ENCODE measurements around the gene WBP1.
"Not testable (repeated sequence)": the region's sequence is repeated elsewhere in the genome, so short reads cannot be mapped to it uniquely, and the experiment has no call there.

Gene WBP1

DNA sequence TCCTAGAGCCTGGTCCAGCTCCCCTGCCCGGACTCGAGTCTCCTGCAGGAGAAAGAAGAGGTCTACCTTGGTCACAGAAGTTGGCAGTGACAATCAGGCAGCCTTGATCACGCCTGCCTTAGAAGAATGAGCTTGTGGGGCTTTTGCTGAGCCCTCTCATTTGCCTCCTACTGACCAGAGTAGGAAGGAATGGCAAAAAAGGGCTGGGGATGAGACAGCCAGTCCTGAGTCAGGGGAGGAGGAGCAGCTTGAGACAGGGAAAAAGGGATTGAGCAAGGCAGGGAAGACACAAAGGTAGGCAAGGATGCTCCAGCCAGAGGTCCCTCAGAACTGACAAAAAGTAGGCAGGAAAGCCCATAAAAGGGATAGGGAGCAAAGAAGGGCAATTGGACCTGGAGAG lies 30.7 kb upstream of the WBP1 start:
- no peak for DNase-seq (ENCODE audit: low spot score)

GRCh38 chr2:74428675-74429074 lies 29.6 kb upstream of the WBP1 start:
- DNase-seq (ENCODE audit: low spot score), result no peak

DNA sequence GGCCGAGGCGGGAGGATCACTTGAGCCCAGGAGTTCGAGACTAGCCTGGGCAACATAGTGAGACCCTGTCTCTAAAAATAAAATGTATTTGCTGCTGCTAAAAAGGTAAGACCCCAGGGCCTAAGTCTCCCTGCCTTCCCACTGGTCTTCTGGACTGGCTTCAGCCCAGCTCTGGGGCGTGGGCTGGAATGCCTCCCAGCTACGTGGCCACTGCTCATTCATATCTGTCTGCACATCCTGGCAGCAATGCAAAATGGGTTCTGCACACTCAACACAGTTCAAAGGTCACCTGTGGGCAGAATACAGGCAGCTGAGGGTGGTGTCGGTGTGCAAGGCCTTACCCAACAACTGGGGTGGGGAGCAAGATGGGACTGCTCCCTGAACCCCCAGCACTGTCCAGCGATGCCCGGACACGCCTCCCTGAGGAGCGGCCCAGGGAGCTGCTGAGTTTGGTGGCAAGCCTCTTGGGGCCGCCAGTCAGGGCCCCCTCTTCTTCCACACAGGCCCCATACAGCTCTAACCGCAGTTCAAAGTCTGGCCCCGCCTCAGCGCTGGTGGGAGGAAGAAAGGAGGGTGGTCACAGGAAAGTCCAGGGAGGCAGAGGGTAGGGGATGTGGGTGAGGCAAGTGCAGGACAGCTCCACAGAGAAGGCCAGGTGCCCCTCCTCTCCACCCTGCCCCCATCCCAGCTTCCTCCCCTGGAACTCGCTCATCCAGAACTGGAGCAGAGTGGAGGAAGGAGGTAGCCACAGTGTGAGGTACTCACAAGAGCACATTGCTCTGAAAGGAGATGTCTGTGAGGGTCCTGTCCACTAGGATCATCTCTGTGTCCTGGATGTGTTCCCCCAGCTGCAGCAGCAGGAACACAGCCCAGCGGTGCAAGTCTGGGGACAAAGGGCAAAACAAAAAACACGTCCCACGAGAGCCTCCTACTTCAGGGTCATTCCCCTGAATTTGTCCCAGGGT lies 28.5 kb upstream of the WBP1 start:
- no peak for DNase-seq (ENCODE audit: low spot score)

- no peak for DNase-seq (ENCODE audit: low spot score)
Observed at GRCh38 chr2:74430502-74430901, 27.7 kb upstream of the WBP1 start.

- DNase-seq (ENCODE audit: low spot score), result no peak
Observed at GRCh38 chr2:74436111-74436805, 22.0 kb upstream of the WBP1 start.

GRCh38 chr2:74436848-74437695 lies 21.2 kb upstream of the WBP1 start:
- DNase-seq (ENCODE audit: low spot score), result no peak

DNA sequence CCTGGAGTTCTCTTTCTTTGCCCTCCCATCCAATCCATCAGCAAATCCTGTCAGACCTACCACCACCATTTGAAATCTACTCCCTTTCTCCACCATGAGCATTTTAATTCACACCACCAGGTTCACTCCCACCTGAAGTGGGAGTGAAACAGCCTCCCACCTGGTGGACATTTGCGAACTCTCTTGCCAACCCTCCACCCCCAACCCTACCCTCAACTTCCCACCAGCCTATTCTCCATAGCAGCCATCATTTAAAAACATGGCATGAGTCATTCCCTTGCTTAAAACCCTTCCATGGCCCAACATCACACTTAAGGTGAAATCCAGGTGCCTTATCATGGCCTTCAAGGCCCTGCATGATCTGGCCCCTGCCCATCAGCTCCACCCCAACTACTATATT lies 20.0 kb upstream of the WBP1 start:
- DNase-seq (ENCODE audit: low spot score), result no peak

DNA sequence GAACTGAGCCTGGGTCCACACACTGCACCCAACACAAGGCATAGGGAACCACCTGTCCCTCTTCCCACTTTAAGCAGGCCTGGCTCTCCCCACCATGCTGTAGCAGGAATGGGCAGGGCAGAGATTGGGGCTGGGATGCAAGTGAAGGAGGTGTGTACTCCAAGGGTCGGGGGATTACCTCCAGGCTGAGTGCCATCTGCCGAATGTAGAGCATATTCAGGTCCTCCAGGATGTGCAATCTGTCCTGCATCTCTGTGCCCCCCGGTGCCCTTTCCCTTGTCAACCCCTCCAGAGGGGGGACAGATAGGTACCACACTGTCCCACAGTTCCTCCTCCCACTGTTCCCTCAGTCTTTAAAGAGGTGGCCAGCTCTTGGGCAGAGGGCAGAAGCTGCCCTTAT lies 18.9 kb upstream of the WBP1 start:
- DNase-seq (ENCODE audit: low spot score), result no peak

DNA sequence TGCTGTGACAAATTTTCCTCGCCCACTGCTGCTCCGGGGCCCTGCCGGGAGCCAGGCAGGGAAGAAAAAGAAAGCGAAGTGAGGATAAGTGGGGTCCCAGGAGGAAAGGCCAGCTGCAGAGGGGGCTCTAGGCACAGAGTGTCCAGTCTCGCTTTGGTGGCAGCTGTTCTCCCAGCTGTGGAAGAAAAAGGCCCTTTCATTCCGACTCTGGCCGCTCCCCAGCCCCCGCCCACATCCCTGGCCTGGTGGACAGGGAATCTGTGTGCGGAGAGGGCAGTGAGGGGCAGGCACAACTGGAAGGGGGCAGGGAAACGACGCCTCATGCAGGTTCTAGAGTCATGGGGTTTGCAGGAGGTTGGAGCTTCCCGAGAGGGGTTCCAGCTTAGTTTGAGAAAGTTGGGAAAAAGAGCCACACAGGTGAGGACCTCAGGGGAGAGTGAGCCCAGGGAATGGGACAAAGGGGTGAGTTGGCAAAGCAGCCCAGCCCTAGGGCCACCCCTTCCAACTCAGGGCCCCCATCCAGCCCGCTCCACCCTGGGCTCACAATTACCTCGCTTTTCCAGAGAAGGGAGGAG lies 18.3 kb upstream of the WBP1 start:
- DNase-seq (ENCODE audit: low spot score), result peak; percentile 88

- DNase-seq (ENCODE audit: low spot score), result peak; percentile 99
Observed at GRCh38 chr2:74440378-74441169, 17.7 kb upstream of the WBP1 start.

DNA sequence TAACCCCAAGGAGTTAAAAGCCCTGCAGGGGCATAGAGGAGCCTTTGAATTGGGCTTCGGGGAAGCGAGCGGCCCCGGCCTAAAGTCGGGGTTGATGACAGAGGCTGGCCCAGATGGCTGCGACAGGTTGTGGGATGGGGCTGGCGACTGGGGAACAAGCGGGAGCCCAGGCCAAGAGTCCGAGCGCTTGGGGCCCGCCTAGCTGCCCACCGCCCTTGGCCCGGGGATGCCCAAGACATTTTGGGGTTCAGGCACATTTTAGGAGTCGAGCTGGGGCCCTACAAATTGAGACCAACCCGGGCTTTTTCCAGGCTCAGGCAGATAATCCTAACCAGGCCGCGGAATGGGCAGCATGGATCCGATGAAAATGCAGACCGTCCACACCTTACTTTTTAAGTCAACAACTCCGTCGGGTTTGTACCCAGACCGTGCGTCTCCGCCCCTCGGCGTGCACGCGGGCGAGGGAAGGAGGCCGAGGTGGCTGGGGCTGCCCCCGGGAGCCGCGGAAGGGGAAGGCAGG lies 17.0 kb upstream of the WBP1 start:
- no peak for DNase-seq (ENCODE audit: low spot score)

DNA sequence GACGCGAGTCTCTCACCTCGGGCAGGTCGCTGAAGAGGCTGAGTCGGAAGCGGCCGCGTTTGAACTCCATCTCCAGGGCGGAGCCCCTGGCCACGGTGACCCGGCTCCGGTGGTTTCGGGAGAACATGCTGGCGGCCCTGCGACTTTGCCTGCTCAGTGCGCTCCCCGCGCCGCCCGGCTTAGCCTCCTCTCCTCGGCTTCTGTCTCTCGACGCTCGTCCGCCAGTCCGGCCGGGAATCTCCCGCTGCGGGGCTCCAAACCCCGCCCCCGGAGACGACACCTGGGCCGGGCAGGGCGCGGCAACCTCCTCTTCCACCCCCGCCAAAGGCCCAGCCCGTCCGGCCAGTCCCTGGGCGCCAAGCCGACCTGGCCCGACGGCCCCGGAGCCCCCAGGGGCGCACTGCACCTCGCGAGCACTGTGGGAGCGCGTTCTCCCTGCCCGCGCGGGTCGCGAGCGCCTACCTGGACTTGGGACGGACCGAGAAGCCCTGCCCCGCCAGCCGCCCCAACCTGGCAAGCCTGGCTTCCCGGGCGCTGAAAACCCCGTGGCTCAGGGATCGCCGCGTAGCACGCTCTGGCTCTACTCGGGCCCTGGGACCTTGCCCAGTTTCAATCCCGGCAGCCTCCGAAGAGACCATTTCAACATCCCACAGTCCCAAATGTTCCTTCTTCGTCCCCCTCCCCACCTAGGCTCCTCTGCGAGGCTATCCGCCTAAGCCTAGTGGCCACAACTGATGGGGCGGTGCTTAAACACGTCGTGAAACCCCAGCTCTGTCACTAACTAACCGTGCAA lies 16.4 kb upstream of the WBP1 start, which contains the start of gene RTKN:
RTKN (minus strand) TSS at position 248 of the 793 bp plus-strand sequence; CDS start at position 127, 121 bp downstream.
- DNase-seq (ENCODE audit: low spot score), result no peak

- DNase-seq (ENCODE audit: low spot score), result not testable (repeated sequence)
Observed at GRCh38 chr2:74442483-74443297, 15.5 kb upstream of the WBP1 start.

DNA sequence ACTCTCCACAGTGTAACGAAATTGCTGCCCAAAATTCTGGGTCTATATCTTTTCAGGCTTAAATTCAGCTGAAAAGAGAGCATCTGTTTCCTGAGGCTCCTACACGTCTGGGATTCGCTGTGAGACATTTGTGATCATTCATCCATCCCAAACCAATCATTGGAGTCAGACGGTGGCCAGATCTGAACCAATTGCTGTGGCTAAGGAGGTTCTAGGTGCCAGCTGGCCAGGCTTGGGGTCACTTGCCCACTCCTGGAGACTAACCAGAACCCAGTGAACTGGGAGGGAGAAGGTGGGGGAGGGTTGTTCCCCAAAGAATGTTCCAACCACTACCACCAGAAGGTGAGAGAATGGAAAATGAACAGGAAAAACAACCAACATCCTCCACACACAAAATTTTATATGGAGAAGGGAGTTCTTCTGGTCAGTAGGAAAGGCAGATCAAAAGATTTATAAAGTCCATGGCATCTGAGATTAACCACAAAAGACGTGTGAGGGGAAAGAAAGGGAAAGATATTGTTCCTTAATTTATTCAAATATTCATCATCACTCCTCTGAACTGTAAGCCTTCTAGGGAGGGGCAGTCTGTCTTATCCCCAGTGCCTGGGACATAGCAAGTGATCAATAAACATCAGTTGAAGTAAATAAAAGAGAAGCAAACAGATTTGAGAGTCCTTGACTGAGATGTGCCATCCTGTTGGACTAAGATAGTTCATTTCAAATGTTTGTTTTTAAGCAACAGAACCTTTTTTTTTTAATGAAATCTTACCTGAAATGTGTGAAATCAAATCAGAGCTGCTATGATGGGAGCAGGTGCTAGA lies 13.5 kb upstream of the WBP1 start:
- no peak for DNase-seq (ENCODE audit: low spot score)

DNA sequence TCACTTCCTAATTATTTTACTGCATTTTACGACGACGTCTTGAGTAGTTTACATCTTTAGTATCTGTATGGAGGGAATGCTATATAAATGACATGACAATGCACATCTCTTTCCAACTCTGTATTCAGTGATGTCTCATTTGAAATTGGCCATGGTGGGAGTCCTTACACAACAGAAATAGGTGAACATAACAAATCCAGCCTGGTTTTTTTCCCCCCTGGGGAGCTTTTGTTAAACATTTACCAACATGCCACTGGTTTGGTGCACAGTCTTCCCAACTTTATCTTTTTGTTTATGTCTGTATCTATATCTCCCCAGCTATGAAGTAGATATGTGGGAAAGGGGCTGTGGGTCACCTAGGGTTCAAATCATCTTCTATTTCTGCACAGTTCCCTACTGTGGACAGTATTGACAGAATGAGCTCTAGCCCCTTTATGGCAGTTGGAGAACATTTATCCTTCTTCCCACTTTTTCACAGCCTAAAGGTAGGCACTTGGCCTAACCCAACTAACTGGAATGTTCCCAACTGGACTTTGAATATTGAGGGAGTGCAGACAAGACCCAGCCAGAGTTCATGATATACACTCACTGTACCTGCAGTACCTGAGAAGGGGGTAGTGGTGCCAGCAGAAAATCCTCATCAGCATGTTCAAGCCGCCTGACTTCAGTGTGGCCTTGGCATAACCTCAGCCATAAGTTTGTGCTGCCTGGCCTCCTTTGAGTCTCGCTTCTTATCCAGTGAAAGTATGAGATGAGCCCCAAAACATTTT lies 10.8 kb upstream of the WBP1 start:
- DNase-seq (ENCODE audit: low spot score), result no peak

DNA sequence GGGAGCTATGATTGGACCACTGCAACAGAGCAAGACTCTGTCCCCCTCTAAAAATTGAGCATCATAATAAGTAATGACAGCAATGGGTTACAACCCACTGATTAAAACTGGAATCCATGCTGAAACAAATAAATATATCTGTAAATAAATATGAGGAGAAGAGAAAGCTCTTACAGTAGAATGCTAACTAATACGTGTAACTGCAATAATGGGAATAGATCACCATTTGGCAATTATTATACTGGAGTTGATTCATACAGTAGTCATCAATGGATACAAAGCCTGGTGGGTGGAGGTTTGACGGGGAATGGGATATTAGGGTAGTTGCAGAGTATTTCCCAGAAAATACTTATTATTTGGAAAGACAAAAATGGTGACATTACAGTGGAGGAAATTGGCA lies 9.5 kb upstream of the WBP1 start:
- no peak for DNase-seq (ENCODE audit: low spot score)

DNA sequence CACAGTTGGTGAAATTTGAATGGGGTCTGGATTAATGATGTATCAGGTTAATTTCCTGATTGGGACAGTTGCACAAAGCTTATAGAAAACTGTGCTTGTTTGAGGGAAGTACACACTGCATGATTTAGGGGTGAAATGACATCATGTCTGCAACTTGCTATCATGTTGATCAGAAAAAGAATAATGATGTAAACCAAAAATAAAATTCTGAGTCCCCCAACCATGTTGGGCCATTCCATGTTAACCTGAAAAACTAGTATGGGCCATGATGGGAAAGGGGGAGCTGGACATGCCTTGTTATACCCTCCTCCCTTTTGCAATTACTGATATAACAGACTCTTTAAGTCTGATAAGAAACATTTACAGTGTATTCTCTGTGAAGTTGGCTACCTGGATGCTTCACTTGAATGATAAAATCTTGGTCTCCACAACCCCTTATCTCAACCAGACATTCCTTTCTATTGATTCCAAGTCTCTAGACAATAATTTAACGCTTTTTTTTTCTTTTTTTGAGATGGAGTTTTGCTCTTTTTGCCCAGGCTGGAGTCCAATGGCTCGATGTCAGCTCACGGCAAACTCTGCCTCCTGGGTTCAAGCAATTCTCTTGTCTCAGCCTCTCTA lies 7.6 kb upstream of the WBP1 start:
- no peak for DNase-seq (ENCODE audit: low spot score)

Measured in AG08396 (cell line).